ENCODE results near the gene GATC.

The GATC gene

DNA sequence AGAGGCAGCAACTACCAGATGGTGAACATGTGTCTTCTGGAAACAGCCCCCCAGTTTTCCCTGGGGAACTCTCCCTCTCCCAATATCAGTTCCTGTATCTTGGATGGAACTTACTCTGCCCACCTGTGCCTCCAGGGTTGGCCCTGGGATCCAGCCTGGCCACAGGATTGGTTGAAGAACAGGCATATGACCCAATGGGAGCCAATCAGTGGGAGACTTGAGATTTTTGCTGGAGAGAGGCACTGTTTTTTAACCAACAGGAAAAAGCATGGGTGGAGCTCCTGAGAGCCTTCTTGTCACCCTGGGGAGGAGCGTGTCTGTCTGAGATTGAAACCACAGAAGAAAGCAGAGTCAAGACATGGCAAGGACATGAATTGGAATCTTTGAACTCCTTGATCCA, 42.0 kb upstream of the GATC start:
- Histone ChIP-seq H3K36me3 (no peaks in the 10 kb centered on the region), H3K9me3 (no peaks in the 10 kb centered on the region), H3K4me1 (no peaks in the 10 kb centered on the region), H3K27me3 (no peaks in the 10 kb centered on the region), H3K4me3 (ENCODE audit: low read depth, low read length) (no peak overlapping the region)
- TF ChIP-seq, protein P1, sequence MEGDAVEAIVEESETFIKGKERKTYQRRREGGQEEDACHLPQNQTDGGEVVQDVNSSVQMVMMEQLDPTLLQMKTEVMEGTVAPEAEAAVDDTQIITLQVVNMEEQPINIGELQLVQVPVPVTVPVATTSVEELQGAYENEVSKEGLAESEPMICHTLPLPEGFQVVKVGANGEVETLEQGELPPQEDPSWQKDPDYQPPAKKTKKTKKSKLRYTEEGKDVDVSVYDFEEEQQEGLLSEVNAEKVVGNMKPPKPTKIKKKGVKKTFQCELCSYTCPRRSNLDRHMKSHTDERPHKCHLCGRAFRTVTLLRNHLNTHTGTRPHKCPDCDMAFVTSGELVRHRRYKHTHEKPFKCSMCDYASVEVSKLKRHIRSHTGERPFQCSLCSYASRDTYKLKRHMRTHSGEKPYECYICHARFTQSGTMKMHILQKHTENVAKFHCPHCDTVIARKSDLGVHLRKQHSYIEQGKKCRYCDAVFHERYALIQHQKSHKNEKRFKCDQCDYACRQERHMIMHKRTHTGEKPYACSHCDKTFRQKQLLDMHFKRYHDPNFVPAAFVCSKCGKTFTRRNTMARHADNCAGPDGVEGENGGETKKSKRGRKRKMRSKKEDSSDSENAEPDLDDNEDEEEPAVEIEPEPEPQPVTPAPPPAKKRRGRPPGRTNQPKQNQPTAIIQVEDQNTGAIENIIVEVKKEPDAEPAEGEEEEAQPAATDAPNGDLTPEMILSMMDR (IDR thresholded peaks at IDR 0.05; ENCODE audit: low read depth, low read length): no peak
- DNase-seq: peak; percentile 68

GRCh38 chr12:120406069-120406468, 40.2 kb upstream of the GATC start:
- DNase-seq: no peak
- Histone ChIP-seq H3K27me3 (no peaks in the 10 kb centered on the region), H3K4me3 (ENCODE audit: low read depth, low read length) (no peak overlapping the region), H3K36me3 (no peaks in the 10 kb centered on the region), H3K4me1 (no peaks in the 10 kb centered on the region), H3K9me3 (no peaks in the 10 kb centered on the region)
- TF ChIP-seq, protein P1 (IDR thresholded peaks at IDR 0.05; ENCODE audit: low read depth, low read length): no peak

DNA sequence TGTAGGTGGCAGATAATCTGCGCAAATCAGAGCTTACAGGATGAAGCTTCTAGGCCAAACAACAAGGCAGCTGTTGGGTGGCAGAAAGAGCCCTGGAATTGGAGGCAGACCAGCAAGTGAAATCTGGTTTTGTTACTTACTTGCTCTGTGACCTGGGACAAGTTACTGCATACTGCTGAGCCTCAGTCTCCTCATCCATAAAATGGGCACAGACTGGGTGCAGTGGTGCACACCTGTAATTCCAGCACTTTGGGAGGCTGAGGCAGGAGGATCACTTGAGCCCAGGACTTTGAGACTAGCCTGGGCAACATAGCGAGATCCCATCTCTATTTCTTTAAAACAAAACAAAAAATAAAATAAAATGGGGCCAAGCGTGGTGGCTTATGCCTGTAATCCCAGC, 39.7 kb upstream of the GATC start:
- no peak for DNase-seq
- TF ChIP-seq, protein P1 (IDR thresholded peaks at IDR 0.05; ENCODE audit: low read depth, low read length): no peak
- no peaks in the 10 kb centered on the region for H3K4me1 ChIP-seq
- H3K9me3 ChIP-seq: no peaks in the 10 kb centered on the region
- H3K27me3 ChIP-seq: no peaks in the 10 kb centered on the region
- no peaks in the 10 kb centered on the region for H3K36me3 ChIP-seq
- H3K4me3 ChIP-seq (ENCODE audit: low read depth, low read length): no peak overlapping the region

DNA sequence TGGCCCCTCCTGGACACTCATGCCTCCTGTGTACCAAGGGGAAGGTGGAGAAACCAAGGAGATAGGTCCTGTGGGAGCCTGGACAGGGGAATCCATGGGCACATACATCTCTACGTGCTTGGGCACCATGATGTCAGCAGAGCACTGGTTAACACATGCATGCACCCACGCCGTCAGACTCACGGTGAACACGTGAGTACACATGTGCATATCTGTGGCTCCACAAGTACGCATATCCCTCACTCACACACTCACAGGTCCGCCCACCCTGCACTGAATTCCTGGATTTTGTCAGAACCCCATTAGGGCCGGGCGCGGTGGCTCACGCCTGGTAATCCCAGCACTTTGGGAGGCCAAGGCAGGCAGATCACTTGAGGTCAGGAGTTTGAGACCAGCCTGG, 37.5 kb upstream of the GATC start:
- no peaks in the 10 kb centered on the region for H3K27me3 ChIP-seq
- TF ChIP-seq, protein P1 (IDR thresholded peaks at IDR 0.05; ENCODE audit: low read depth, low read length): no peak

GRCh38 chr12:120412421-120412820, 33.8 kb upstream of the GATC start:
- no peak for DNase-seq
- no peaks in the 10 kb centered on the region for H3K27me3 ChIP-seq
- H3K4me3 ChIP-seq (ENCODE audit: low read depth, low read length): no peak overlapping the region
- no peaks in the 10 kb centered on the region for H3K4me1 ChIP-seq
- TF ChIP-seq, protein P1 (IDR thresholded peaks at IDR 0.05; ENCODE audit: low read depth, low read length): no peak
- H3K36me3 ChIP-seq: no peaks in the 10 kb centered on the region
- H3K9me3 ChIP-seq: no peaks in the 10 kb centered on the region

More for the DNA sequence above, 37.5 kb upstream of the GATC start:
- no peak for DNase-seq
- H3K36me3 ChIP-seq: no peaks in the 10 kb centered on the region
- H3K4me1 ChIP-seq: no peaks in the 10 kb centered on the region
- H3K9me3 ChIP-seq: no peaks in the 10 kb centered on the region
- H3K4me3 ChIP-seq (ENCODE audit: low read depth, low read length): no peak overlapping the region

DNA sequence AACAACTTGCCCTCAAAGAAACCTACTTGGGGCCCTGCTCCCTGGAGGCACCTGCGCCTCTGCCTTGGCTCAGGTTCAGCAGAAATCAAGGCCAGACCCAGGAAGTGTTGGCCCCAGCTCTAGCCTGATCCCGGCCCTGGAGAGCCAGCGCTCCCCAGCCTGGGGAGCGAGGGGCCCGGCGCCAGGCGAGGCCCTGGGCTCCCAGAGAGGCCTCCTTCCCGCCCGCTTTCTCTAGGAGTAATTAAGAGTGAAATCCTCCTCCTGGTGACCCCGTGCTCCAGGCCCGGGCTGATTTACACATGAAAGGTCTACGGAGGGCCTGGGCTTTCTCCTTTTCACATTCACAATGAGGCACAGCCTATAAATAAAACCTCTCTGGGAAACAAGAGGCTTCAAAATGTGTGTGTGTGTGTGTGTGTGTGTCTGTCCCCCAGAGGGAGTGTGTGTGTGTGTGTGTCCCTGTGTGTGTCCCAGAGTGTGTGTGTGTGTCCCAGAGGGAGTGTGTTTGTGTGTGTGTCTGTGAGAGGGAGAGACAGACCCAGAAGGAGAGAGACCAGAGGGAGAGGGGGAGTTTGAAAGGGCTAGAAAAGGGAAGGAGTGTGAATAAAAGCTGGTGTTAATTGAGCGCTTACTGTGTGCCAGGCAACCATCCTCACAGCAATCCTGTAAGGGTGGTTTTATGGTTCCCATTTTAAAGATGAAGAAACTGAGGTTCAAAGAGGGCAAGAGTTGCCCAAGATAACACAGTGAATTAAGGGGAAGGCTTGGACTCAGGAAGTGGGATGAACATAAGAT, 32.1 kb upstream of the GATC start:
- TF ChIP-seq, protein P1 (IDR thresholded peaks at IDR 0.05; ENCODE audit: low read depth, low read length): no peak
- Histone ChIP-seq H3K27me3 (peaks cover 11% of the 10 kb centered on the region), H3K36me3 (no peaks in the 10 kb centered on the region), H3K4me1 (no peaks in the 10 kb centered on the region), H3K4me3 (ENCODE audit: low read depth, low read length) (no peak overlapping the region), H3K9me3 (no peaks in the 10 kb centered on the region)
- DNase-seq: no peak
